Measurements from ENCODE around the gene CFAP141.
"Not testable (repeated sequence)": the region's sequence is repeated elsewhere in the genome, so short reads cannot be mapped to it uniquely, and the experiment has no call there.

Gene CFAP141

DNA sequence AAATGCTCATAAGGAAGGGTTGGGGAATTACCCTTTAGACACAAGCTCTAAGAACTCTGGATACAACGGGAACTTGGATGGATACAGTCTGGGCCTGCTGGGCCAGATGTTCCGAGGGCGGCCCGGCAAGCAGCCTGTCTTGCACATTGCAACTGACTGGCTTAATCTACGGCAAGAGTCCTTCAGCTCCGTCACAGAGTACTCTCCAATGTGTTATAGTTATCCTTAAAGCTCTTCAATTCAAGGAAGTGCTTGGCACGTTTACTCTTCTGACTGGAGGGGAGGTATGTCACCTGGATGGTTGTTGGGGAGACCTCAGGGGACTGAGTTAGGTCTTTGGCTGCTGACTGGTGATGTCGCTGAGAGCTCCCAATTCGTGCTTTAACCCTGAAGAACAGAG is 1.1 kb upstream of the CFAP141 start:
- DNase-seq: no peak

DNA sequence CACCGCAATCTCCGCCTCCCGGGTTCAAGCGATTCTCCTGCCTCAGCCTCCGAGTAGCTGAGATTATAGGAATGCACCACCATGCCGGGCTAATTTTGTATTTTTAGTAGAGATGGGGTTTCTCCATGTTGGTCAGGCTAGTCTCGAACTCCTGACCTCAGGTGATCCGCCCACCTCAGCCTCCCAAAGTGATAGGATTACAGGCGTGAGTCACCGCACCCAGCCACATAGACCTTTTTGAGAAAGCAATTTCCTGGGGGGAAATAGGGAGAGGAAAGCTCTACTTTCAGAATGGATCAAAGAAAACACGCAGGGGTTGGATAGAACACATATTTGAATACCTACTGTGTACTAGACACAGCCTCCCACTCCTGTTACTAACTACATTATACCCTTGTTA is 355 bp downstream of the CFAP141 start:
- DNase-seq: not testable (repeated sequence)

DNA sequence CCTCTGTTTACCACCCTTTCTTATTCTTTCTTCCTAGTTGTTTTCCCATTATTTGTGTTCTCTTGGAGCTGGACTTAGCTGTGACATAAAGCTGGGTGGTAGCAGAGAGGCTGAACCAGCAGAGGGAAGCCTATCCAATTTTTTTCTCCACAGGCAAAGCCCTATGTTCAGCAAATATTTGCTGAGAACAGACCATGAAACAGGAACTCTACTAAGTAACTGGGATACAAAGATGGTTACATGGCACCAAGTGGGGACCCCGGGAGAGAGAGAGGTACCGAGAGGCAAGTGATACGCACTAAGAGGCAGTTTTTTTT is 6.6 kb downstream of the CFAP141 start:
- no peak for DNase-seq

DNA sequence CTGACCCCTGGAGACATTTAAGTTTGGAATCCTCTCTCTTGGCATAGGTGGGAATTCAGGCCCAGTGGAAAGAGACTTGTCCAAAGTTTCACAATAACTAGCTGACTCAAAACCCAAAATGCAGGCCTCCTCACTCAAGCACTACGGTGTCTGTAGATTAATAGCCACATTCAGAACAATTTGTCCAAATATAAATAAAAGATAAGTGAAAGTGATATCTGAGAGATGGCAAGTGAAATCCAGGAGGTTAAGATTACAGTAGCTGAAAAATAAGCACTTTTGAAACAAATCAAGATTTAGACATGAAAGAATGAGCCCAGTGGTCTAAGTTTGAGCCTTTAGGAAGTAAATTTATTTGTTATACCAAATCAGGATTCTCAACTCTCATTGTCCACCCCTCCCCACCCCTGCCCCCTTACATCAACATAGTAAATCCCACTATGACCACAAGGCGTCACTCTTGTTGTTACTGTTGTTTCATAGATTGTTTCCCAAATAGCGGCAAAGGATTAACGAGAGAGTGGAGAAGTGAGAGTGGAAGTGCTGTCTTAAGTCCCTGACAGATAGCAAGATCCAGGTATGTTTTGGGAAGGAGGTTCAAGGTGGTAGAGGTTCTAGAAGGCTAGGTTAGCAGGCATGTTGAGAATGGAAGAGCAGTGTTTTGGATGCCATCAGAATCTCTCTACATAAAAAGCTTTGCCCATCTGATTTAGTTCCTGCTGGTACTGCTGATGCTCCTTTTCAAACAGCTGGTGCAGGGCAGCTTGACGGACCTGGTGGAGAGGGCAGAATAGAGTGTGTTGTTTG is 7.2 kb downstream of the CFAP141 start:
- peak; percentile 39 for DNase-seq

DNA sequence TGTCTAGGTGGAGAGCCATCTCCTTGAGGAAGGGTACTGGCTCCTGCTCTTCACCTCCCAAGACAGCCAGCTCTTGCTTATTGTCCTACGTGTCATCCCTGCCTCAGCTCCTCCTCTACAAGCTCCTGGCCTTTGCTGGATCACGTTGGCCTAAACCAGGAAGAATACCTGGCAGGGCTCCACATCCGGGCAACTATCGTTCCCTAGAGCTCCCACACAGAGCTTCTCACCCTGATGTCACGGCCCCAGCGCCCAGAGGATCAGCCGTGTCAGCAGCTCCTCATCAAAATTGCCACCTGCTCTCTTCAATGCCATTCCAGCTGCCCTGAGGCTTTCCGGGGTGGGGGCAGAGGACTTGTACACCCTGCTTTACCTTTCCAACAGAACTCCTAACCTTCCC is 12.3 kb downstream of the CFAP141 start:
- no peak for DNase-seq

DNA sequence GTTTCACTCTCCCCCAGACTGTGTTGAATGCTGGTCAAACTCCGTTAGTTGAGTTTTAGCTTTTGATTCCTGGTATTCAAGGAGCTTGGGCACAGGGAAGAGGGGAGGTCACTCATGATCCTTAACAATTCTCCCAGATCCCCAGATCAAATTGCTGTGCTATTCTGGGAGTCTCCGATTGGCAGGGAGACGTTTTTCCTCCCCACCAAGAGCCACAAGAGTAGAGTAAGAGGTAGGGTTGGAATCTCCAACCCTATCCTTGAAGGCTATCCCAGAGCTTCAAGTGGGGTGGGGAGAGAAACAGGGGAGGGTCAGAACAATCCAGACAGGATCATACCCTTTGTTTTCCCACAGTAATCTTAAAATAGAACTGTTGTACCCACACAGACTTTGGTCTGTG is 13.7 kb downstream of the CFAP141 start:
- no peak for DNase-seq

DNA sequence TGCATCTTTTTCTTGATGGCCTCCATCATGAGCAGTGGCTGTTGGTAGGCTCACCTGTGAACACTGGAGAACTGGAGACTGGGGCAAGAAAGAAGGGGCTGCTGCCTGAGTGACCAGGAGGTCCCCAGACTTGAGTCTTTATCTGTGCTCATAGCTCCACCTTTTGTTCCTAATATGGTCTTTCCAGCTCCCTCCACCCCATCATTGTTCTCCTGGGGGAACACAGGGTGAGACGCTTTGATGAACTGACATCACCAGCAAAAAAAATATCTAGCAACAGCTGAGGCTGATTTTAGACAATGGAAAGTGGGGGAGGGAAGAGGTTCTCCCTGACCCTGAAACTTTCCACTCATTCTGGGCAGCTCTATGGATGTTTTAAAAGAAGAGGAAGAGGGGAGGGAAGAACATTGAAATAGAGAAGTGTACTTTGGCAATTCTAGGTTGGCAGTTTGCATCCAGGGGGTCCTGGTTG is 14.1 kb downstream of the CFAP141 start, which contains the start of gene TPM3:
Gene TPM3 (minus strand): TSS at position 111 of the 472 bp plus-strand sequence. CDS start 82 bp downstream, at position 29.
- DNase-seq: no peak

DNA sequence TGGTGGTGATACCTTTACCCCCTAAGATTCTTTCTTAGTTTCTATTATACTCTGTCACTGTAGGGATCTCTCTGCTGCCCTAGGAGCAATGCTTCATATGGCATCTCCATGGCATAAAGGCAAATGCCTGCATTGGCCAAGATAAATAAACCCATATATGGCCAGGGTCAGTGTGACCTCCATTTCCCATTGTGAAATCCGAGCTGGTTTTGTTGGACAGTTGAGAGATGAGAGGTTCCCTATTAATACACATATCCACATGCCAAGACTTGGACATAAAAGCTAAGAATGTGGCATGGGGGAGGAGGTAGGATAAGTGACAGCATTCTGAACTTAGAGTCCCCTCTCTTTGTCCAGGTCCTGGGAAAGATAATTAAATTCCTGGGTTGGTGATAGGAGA is 15.6 kb downstream of the CFAP141 start:
- no peak for DNase-seq

DNA sequence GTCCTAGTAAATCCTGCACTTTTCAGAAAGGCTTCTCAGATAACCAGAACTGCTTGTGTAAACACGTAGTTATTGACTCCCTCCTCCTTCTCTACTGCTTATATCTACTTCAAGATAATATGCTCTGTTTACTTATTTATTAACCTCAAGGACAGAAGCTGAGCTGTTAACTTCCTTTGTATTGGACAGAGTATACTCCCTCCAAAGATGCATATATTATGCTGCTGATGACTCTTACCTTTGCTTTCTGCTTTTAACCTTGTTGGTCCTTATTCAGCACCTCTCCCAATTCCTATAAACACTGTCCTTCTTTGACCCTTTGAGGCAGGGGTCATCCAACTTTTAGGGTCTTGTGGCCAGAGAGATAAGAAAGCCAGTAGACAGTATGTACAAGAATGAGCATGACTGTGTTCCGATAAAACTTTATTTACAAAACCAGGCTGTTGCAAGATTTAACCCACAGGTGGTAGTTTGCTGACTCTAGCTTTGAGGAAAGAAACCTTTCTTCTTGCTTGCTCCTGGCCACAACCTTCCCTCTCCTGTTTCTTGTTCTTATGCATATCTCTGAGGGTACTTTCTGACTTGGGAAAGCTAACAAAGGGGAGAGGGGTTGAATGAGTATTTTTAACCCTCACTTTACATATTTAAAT is 19.2 kb downstream of the CFAP141 start:
- no peak for DNase-seq

DNA sequence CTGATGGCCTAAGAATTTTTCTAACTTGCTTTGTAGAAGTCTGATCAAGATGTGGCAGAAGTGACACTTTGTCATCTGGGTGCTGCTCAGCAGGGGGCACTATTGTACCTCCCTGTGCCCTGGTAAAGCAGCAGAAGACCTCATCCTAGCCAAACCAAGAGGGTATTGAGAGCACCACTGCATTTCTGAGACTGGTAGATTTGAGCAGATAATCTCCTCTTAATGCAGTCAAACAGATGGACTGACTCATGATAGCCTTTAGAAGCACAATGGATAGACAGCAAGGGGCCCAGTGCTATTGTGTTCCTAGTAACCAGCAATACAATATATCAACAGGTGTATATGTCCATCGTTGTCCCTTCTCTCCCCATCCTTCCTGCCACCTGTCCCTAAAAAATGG is 20.0 kb downstream of the CFAP141 start:
- DNase-seq: peak; percentile 28

DNA sequence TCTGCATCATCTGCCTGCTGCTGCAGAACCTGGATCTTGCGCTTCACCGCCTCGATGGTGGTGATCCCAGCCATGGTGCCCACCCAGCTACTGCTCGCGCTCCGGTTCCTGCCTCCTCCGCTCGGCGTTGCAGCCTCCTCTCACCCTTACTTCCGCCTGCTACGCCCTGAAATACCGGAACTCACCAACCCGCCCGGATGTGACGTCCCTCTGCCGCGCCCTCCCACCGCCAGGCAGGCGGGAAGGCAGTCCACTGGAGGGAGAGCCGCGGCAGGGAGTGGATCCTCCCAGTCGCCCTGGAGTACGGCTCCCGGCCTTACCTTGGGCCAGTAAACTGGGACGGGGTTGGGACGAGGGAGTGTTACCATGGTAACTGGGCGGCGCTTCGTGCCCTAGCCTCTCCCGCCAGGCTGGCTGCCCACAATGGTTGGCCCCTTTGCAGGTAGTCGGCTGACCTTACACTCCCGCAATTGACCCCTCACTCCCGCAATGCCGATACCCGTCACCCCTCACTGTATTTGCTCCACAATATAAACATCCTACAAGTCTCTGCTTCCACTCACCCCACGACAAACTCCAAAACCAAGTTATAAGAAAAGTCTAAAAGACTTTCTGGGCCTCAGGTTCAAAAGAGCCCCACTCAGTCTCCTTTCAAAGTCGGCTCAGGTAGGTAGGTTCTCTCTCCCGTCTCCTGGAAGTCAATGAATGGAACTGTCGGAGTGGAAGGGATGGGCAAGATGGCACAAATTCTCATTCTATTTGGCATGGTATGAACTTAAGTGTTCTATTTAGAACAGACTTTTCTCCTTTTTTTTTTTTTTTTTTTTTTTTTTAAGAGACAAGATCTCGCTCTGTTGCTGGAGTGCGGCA is 22.9 kb downstream of the CFAP141 start:
- DNase-seq: peak; percentile 97

DNA sequence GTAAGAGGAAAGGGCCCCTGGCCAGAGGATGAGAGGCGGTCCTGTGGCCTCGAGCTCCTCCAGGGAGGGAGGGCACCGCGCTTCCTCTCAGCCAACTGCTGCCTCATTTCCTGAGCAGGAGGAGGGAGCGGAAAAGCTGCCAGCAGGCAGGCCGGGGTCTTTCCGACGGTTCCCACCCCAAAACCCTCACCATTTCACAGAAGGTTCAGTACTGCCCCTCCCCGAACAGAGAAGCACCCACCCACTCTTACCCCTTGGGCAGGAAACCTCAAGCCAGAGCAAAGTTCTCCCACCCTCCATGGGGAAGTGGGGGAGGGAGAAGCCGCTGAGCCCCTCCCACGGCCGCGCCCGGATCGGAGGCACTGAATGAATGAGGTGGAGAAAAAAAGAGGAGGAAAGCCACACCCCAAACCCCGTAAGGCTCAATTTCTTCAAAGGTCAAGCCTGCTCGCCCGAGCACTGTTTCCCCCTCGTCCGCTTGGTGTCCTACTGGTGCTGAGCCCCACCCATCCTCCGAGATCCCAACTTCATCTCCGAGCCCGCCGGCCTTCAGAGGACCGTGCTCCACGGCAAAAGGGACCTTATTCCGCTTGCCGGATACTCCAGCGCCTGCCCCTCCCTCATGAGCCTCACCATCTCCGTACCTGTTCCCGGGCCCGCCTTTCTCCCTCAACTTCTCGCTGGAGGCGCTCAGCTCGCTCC is 23.6 kb downstream of the CFAP141 start:
- no peak for DNase-seq

DNA sequence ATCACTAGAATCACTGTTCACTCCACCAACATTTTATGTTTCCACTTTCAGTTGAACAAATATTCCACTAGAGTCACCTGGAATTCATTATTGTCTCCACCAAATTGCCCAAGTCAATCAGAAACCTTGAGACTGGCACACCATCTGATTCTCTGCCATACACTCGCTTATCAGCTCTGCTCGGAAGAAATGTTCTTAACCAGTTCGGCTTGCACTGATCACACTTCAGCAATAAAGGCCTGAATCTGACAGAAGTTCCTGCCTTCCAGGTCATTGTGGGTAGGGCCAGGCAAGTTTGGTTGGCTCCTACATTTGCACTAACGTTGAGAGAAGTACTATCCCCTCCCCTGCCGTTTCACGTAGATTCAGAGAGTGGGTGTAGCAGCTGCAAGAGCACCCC is 24.2 kb downstream of the CFAP141 start:
- DNase-seq: no peak

DNA sequence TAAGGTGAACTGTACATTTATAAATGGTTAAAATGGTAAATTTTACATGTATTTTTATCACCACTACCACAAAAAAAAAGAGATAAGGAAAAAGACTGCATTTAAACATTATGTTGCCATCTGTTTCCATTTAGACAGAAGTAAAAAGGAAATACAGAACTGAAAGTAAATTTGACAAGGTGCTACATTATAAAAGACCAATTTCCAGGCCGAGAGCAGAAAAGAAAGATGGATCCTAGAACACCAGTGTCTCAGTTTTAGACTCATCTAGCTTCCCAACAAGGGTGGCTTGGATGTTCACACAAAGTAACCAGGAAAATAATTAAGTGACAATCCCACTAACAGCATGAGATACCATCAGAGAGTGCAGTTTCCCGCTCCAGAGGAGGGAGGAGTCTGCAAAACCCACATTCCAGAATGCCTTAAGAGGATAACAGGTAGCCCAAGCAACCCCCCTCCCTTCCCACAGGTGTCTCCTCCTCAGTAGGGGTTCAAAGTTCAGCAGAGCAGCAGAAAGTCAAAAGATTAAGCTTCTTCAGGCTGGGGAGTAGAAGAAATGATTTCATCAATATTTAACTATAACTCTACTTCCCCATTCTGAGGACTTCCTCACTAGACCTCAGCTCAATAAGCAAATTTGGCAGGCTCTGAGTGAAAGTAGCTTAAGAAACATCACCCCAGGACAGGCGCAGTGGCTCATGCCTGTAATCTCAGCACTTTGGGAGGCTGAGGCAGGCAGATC is 26.0 kb downstream of the CFAP141 start:
- no peak for DNase-seq

DNA sequence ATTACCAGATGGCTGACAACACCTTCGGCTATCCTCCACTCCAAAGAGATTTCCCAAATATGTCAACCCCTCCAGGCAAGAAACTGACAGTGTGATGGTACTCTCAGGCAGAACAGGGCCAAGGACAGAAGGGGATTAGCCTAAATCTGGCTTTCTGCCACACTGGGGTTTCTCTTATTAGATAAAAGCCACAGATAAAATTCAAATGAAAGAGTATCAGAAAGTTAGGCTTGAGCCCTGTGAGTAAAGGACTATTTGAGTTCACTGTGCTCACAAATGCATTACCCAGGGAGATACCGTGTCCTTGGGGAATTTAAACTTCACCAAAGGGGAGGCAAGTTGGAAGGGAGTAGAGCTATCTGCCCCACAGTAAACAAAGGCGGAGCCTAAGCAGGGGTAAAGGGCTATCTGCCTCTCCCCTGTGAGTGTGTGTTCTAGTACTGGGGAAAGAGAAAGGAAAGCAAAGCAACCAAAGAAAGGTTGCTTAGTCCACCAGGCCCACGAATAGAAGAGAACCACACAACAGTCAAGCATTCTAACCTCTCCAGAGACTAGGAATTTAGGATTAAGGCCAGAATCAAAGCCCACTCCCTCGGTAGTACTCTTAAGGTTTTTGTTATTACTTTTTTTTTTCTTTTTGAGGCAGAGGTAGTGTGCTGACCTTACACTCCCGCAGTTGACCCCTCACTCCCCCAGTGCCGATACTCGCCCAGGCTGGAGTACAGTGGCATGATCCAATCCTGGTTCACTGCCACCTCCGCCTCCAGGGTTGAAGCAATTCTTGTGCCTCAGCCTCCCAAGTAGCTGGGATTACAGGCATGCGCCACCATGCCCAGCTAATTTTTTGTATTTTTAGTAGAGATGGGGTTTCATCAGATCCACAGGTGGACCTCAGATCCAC is 27.0 kb downstream of the CFAP141 start:
- DNase-seq: no peak

DNA sequence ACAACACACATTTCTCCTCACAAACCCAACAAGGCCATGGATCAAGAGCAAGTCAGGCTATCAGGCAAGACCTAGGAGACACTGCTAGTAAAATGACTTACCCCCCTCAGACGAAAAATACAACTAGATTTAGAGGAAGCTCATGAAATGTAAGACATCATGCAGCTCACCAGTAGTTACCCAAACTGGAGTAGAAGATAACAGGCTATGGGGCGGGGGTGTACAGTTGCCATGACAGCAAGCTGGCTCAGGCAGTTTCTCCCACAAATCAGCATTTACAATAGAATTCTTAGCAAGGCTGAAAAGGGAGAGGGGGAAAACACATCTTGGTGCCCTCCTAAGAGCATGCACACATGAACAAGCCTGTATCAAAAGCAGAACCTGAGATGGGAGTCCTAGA is 28.1 kb downstream of the CFAP141 start:
- DNase-seq: no peak

DNA sequence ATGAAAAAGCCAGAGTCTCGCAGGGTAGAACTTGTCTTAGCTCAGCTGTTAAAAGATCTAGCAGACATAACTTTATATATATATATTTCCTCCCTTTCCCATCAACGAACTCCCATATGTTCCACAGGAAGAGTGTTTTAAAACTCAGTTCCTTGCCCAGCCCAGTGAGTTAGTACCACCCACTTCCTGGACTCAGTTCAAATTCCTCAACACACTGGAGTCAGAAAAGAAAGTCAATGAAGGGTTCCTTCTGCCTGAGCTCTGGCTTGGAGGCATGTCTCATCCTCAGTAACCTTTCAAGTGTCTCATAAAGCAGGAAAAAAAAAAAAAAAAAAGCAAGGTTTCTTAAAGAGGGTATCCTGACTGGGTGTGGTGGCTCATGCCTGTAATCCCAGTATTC is 29.8 kb downstream of the CFAP141 start:
- no peak for DNase-seq

DNA sequence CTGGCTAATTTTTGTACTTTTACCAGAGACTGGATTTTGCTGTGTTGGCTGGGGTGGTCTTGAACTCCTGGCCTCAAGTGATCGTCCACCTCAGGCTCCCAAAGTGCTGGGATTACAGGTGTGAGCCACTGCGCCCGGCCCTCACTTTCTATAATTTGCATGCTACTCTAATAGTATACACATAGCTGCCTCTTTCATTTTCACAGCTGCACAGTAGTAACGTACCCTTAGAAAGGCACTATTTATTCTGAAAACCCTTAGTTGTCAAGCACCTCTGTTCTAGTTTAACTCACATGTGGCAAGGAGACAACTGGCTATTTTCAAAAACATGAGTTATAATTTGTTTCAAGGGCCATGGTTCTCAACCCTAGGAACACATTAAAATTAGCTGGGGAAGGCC is 31.5 kb downstream of the CFAP141 start:
- no peak for DNase-seq

DNA sequence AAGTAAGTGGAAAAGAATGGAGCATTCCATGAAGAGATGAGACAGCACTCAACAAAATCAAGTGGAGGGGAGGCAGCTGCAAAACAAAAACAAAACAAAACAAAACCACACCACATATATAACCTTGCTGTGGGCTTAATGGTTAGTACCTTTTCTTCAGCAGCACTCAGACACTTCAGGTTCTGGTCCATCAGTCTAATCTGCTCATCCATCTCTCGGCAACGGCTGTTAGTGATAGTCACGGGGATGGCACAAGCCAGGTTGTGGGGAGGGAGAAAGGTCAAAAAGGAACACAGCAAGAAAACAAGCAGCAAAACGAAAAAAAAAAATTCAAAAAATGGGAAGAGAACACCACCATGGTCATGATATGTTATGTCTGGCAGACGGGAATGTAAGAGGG is 34.3 kb downstream of the CFAP141 start:
- no peak for DNase-seq

DNA sequence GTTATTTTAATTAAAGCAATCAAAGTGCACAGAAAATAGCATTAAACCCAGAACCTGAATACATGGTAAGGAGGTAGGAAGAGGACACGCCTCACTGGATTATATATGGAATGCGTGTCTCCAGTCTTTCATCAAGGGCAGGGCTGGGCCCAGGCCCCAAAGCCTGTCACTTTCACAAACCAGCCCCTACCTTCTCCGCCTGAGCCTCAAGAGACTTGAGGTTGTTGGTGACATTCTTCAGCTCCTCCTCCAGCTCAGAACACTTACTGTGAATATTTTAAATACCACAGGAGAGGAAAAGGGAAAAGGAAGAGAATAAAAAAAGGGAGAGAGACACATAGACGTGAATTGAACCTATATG is 34.9 kb downstream of the CFAP141 start:
- DNase-seq: no peak

DNA sequence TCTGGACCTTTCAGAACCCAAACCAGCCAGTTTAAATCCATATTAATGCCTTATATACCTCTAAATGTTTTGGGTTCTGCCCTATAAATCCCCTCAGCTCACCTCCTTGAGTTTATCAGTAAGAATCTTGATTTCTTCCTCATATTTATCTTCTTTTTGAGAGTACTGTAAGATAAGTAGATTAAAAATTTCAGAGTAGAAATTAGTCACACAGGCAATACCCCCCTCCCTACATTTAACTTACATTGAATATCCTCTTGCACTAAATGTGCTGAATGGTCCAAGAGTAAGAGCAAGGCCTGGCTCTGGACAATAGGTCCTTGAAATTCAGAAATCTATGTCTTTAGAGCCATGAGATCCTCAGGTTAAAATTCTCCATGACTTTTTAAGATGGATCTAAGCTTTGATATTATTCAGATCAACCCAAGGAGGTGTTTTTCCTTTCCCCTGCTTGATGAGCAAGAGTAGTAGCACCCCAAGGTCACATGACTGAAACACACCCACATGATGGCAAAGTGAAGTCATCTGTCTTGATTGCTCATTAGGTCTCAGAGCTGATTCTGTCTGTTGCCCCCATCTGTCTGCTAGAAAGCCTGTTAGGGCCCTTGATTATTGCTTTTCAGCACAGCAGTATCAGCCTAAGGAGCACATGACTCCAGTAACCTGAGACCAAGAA is 35.4 kb downstream of the CFAP141 start:
- DNase-seq: no peak
